Spleen (tissue), 7 donors: Measurements from ENCODE around the gene NUDT16L1.

ENCODE experiments used
- POLR2A ChIP-seq, 3 donors: fragments of 450-650 bp; IDR thresholded peaks; one replicate each; pipeline ENCODE4 v1.5.1; 2017; ENCODE audit warnings: antibody characterized with exemption in 3 of 3, mild to moderate bottlenecking in 1 of 3
- TF ChIP-seq, protein P1 (sequence below), 11 experiments: fragments of 200-600 bp in 7 of 11; fragments of 450-650 bp in 4 of 11; sonication (generic) in 4 of 11; IDR thresholded peaks in 8 of 11; conservative IDR thresholded peaks in 3 of 11; 1 replicate in 7 of 11; 2 replicates in 4 of 11; pipeline versions ENCODE4 v1.4.0 to v1.8.0; 2016 to 2021; ENCODE audit warnings: antibody characterized with exemption in 11 of 11, inconsistent platforms in 4 of 11, mild to moderate bottlenecking in 1 of 11
- donor health status: DM: no; HTN: no; CAD: no; lungs with moderate emphysema.
- donor health status: DM: no; HTN: no; CAD: no.
- donor health status: DM: no; HTN: no; CAD: no.

DNA sequence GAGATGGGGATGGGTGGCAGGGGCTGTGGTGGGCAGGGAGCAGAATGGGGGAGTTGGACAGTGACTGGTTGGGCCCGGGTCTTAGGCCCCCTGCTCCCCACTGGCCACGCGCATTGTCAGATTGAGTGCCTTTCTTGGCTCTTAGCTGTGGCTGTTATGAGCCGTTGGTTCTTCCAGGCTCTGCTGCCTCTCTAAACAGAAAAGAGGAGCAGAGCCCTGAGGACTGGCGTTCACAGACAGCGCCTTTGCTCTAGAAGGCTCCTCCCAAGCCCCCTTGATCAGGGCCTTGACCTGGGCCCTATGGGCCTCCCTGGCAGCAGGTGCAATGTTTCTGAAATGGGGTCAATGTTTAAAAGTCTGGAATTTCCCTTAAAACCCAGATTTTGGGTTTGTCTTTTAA is 14.8 kb upstream of the NUDT16L1 start:
- no peak for TF ChIP-seq POLR2A (IDR thresholded peaks at IDR 0.05)
- TF ChIP-seq, protein P1, sequence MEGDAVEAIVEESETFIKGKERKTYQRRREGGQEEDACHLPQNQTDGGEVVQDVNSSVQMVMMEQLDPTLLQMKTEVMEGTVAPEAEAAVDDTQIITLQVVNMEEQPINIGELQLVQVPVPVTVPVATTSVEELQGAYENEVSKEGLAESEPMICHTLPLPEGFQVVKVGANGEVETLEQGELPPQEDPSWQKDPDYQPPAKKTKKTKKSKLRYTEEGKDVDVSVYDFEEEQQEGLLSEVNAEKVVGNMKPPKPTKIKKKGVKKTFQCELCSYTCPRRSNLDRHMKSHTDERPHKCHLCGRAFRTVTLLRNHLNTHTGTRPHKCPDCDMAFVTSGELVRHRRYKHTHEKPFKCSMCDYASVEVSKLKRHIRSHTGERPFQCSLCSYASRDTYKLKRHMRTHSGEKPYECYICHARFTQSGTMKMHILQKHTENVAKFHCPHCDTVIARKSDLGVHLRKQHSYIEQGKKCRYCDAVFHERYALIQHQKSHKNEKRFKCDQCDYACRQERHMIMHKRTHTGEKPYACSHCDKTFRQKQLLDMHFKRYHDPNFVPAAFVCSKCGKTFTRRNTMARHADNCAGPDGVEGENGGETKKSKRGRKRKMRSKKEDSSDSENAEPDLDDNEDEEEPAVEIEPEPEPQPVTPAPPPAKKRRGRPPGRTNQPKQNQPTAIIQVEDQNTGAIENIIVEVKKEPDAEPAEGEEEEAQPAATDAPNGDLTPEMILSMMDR (IDR thresholded peaks at IDR 0.05 in 8 of 11, conservative IDR thresholded peaks at IDR 0.05 in 3 of 11) = no peak
